ENCODE data around the gene NCKAP5. TPM values are rescaled to one million over a fixed set of nuclear protein-coding genes. Genes with fewer than 3 reads are reported as not detected.

The NCKAP5 gene
- total and polyA plus RNA-seq, 2 of the 8 experiments (the other 6 are each of a cell fraction or from before 2014, with no cell fraction given) = 0.27 to 0.86 TPM

GRCh38 chr2:133240491-133241223 is 327.6 kb downstream of the NCKAP5 start (continued):
- no peak for TF ChIP-seq CHD7 (IDR thresholded peaks at IDR 0.05; ENCODE audit: insufficient replicate concordance, low read length)
- no peak for TF ChIP-seq CTBP2 (IDR thresholded peaks at IDR 0.05; ENCODE audit: borderline replicate concordance, insufficient read depth, insufficient read length, low read length)
- no peak for TF ChIP-seq TCF12 (IDR thresholded peaks at IDR 0.05; ENCODE audit: low read depth, low read length)
- no peak for TF ChIP-seq SP2 (IDR thresholded peaks at IDR 0.05; ENCODE audit: low read length)
- TF ChIP-seq CBX5 (IDR thresholded peaks at IDR 0.05; ENCODE audit: low read depth, low read length) = no peak
- TF ChIP-seq ASH2L (IDR thresholded peaks at IDR 0.05; ENCODE audit: low read length) = no peak
- TF ChIP-seq BCL11A (IDR thresholded peaks at IDR 0.05; ENCODE audit: low read depth in 2 of 2, low read length in 2 of 2) = no peak
- TF ChIP-seq ATF3 (IDR thresholded peaks at IDR 0.05; ENCODE audit: insufficient read depth, low read depth, low read length) = no peak
- TF ChIP-seq FOSL1 (IDR thresholded peaks at IDR 0.05; ENCODE audit: insufficient read depth, low read depth, low read length) = no peak
- TF ChIP-seq CREB1 (IDR thresholded peaks at IDR 0.05) = no peak
- no peak for TF ChIP-seq KDM5A (IDR thresholded peaks at IDR 0.05; ENCODE audit: low read length)
